ENCODE data around the gene KRTAP10-2. TPM values are rescaled to one million over a fixed set of nuclear protein-coding genes. Genes with fewer than 3 reads are reported as not detected.

Gene KRTAP10-2
- total and polyA plus RNA-seq, 8 donors: 0.24 TPM; not detected in 7

DNA sequence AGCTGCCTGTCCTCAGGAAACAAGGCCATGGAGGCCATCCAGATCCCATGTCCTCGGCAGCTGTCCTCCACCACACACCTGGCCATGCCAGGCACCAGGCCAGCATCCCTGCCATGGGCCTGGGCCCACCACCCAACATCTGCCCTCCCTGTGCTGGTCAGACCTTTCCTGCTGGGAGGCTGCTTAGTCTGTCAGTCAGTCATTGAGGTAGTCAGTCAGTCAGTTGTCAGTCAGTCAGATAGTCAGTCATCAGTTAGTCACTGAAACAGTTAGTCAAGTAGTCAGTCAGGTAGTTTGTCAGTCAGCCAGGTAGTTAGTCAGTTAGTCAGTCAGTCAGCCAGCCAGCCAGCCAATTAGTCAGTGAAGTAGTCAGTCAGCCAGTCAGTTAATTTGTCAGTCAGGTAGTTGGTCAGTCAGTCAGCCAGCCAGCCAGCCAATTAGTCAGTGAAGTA lies 28.5 kb downstream of the KRTAP10-2 start:
- no peaks in the 10 kb centered on the region for H3K4me1 ChIP-seq
- DNase-seq: peak in 1 of 4 donors; percentile 13
- intact Hi-C loops (cut with DNase I): no loop called here
- no peak overlapping the region for H3K27ac ChIP-seq
- no peaks in the 10 kb centered on the region for H3K36me3 ChIP-seq
- TF ChIP-seq, protein P1, sequence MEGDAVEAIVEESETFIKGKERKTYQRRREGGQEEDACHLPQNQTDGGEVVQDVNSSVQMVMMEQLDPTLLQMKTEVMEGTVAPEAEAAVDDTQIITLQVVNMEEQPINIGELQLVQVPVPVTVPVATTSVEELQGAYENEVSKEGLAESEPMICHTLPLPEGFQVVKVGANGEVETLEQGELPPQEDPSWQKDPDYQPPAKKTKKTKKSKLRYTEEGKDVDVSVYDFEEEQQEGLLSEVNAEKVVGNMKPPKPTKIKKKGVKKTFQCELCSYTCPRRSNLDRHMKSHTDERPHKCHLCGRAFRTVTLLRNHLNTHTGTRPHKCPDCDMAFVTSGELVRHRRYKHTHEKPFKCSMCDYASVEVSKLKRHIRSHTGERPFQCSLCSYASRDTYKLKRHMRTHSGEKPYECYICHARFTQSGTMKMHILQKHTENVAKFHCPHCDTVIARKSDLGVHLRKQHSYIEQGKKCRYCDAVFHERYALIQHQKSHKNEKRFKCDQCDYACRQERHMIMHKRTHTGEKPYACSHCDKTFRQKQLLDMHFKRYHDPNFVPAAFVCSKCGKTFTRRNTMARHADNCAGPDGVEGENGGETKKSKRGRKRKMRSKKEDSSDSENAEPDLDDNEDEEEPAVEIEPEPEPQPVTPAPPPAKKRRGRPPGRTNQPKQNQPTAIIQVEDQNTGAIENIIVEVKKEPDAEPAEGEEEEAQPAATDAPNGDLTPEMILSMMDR (IDR thresholded peaks at IDR 0.05): no peak
- no peak for ATAC-seq
- no peaks in the 10 kb centered on the region for H3K9me3 ChIP-seq
- H3K27me3 ChIP-seq: peaks cover 0 to 36% of the 10 kb centered on the region in 2 donors
- H3K4me3 ChIP-seq: no peak overlapping the region

- H3K9me3 ChIP-seq: peaks cover 0 to 3% of the 10 kb centered on the region in 2 donors
- no peaks in the 10 kb centered on the region for H3K36me3 ChIP-seq
- no peak overlapping the region for H3K27ac ChIP-seq
- TF ChIP-seq, protein P1 (IDR thresholded peaks at IDR 0.05): no peak
- ATAC-seq (no peak), DNase-seq (peak in 2 of 4 donors; percentile 25 to 70)
- peaks cover 0 to 36% of the 10 kb centered on the region in 2 donors for H3K27me3 ChIP-seq
- H3K4me1 ChIP-seq: no peaks in the 10 kb centered on the region
- no peak overlapping the region for H3K4me3 ChIP-seq
- intact Hi-C loops (cut with DNase I): no loop called here
These were observed 29.2 kb downstream of the KRTAP10-2 start for GRCh38 chr21:44521928-44522752.

DNA sequence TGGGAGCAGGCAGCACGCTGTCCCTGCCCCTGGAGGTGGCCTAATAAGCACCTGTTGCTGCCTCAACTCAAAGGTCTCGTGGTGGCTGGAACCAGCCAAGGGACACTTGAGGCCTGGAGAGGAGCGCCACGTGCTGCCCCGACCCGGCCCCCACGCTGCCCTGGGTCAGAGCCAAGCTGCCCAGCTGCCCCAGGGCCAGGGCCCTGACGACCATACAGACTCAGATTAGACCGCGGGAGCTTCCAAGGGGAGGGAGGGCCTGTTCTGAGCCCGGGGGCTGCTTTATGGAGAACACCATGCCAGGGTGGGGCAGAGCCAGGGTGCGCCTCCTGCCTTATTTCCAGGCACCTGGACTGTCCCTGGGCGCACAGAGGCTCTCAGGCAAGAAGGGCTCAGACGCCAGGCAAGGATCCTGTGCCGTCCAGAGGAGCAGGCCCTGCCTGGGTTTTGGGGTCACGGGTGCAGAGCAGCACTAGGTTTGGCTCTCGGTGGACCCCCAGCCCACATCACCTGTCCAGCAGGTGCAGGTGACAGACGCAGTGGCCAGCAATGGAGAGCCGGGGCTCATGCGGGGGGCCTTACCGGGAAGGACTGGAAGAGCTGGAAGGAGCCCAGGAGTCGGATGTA lies 29.9 kb downstream of the KRTAP10-2 start:
- DNase-seq (peak in 2 of 4 donors; percentile 26 to 61), ATAC-seq (peak; percentile 22)
- Histone ChIP-seq H3K4me3 (no peak overlapping the region), H3K27me3 (peaks cover 0 to 36% of the 10 kb centered on the region in 2 donors), H3K9me3 (peaks cover 0 to 3% of the 10 kb centered on the region in 2 donors), H3K4me1 (no peaks in the 10 kb centered on the region), H3K36me3 (no peaks in the 10 kb centered on the region), H3K27ac (no peak overlapping the region)
- intact Hi-C loops (cut with DNase I): no loop called here
- TF ChIP-seq, protein P1 (IDR thresholded peaks at IDR 0.05): no peak

GRCh38 chr21:44520326-44521300 lies 30.7 kb downstream of the KRTAP10-2 start:
- Histone ChIP-seq H3K27ac (no peak overlapping the region), H3K27me3 (peaks cover 0 to 36% of the 10 kb centered on the region in 2 donors), H3K4me1 (no peaks in the 10 kb centered on the region), H3K36me3 (no peaks in the 10 kb centered on the region), H3K4me3 (no peak overlapping the region), H3K9me3 (peaks cover 0 to 3% of the 10 kb centered on the region in 2 donors)
- TF ChIP-seq, protein P1 (IDR thresholded peaks at IDR 0.05): no peak
- ATAC-seq (no peak), DNase-seq (peak in 1 of 4 donors; percentile 21)
- intact Hi-C loops (cut with DNase I): no loop called here

Measured in left lung (tissue), 10 donors.